GOT3 (cell line): Measurements from ENCODE around the gene BARHL2.

Experiments used
- DNase-seq: peaks from one replicate; lab custom pipeline; 2025; ENCODE audit warnings: mixed read lengths; lab: John Stamatoyannopoulos, UW

BARHL2 gene

DNA sequence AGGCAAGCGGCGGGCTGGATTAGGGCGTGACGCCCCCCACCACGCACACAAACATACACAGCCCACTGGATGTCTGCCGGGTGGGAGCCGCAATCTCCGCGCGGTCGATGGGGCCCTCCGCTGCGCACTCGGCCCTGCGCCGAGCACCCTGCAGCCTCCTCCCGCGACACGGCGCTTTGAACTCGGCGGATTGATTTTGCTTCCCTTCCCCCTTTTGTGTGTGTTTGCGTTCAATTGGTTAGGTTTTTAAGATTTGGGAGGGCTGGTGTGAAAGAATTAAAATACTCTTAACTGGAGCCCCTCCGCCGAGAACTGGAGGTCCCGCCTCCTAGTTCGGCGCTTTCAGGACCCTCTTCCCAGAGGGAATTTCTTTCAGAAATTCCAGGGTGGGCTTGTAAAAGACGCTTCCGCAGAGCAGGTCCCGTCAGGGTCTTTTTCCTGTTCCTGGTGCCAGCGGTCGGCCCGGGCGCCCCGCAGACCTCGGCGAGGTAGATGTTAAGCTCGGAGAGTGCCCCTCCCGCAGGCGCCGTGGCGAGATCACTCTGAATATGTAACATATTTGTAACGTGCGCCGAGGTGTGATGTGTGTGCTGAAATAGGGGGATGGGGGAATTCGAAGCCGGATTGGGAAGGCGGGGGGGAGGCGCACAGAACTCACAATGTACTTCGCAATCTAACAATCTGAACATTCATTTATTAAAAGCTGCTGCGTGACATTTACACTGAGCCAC, 8.0 kb upstream of the BARHL2 start:
- no peak for DNase-seq

DNA sequence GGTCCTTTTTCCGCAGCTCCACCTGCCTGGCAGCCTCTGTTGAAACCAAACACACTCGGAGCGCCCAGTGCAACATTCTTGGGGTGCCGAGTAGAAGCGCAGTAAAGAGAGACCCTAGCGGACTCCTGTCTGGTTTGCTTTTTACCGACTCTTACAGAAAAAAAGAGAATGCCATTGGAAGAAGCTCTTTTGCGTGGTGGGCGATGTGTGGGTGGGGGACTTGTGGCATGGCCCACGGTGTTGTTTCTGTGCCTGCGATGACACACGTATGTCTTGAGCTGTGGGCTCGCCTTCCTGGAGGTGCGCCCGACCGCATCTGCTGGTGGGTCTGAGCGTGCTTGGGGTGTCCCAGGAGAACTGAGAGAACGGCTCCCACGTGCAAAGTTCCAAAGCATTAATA, 7.3 kb upstream of the BARHL2 start:
- DNase-seq: no peak

DNA sequence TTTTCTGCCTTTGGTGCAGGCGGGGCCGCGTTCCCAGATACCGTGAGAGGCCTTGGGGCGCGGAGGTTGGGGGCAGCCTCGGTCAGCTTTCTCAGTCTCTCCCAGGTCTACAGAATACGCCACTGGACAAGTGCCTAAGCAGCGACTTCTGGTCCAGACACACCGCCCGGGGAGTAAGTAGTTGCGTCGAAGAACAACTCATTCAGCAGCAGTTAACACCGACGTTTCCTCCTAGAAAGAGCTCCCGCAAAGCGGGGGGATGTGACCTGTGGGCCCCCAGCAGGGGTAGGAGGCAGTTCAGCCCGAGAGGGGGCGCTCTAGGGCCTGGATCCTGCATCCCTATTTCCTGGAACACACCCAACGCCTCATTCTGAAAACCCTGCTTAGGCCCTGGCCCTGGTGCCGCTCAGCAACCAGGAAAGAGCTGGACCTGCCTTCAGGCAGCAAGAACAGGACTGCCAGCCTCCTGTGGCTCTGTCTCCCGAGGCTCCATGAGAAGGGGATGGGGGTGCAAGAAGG, 6.5 kb upstream of the BARHL2 start:
- DNase-seq: no peak

DNA sequence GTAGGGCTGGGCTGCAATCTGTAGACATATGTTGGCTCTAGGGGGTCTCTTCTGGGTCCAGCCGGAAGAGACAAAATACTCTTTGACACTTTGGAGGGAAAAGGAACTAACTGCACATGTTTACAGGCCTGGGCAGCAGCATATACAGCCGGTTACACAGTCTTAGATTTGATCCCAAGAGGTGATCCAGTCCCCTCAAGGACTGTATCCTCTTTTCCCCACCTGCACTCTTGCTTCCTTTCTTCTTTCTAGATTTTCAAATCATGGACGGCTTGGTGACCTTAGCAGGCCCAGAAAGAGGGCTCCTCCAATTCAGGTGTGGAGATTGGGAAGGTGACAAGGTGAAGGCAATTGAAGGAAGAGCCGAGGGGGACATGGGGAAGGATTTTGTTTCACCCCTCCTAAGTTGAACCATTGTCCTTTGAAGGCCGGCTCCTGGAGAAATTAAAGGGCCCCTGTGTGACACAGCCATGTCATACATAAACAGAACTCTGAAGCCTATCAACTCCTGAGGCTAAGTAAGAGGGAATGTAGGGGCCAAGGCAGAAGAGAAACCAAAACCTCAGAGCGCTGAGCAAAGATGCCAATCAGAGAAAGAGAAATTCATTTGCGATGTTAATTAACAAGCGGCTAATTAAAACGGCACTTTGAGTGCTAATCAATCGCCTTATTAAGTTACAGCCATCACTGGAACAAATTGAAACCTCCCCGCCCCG, 5.9 kb upstream of the BARHL2 start:
- no peak for DNase-seq

DNA sequence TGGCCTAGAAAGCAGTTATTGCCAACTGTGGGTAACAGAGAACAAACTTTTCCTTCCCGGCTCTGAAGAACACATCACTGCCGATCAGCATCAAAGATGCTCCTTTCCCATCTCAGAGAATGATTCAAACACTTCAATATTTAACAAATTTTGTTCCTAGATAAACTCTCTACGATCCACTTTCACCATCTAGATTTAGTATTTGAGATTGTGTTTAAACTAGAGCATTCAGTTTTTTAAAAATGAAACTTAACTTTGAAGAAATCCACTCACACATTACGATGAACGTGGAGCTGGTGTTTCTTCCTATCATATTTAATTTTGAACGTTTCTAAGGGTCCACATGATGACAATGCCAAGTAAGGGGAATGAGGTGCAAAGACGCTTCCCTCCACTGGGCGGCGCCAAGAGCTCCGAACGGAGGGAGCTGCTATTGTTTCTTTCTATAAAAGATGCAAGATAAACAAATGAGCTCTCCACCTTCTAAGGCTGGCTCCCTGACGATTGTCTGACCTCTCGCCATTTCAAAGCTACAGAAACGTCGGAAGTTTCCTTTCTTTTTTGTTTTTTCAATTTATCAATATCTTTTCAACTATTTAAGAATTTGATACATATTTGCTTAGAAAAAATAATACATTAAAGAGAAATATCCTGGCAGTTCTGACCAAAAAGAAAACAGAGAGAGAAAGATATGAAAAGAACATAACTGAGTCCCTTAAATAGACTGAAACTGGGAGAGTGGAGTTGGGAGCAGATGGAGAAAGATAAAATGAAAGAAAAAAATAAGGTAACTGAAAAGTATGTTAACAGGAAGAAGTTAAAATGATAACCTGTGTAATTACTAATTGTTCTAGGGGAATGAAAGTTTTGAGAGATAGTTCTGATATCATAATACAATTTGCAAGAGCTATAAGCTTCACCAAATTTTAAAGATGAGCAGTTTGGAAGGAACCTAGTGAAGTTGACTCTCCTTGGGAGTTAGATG, 4.4 kb upstream of the BARHL2 start:
- DNase-seq: no peak

DNA sequence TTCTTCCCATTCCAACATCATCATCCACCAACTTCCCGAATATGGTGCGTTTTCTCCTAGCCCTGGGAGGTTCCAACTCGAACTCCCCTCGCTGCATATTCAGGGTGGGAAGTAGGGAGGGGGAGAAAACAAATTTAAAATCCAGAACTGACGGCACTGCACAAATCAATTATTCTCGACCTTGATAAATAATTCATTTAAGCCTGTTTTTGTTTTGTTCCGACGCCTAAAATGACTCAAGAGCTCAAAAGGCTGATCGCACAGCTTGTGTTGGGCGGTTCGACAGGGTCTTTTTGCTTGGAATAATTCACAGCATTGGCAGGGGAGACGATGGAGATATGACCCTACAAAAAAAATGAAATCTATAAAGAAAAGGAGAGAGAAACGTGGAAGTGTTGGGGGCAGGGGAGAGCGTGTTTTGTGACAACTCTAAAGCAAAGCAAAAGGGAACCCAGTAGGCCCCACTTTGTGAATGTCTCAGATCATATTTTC, 3.1 kb upstream of the BARHL2 start:
- no peak for DNase-seq

DNA sequence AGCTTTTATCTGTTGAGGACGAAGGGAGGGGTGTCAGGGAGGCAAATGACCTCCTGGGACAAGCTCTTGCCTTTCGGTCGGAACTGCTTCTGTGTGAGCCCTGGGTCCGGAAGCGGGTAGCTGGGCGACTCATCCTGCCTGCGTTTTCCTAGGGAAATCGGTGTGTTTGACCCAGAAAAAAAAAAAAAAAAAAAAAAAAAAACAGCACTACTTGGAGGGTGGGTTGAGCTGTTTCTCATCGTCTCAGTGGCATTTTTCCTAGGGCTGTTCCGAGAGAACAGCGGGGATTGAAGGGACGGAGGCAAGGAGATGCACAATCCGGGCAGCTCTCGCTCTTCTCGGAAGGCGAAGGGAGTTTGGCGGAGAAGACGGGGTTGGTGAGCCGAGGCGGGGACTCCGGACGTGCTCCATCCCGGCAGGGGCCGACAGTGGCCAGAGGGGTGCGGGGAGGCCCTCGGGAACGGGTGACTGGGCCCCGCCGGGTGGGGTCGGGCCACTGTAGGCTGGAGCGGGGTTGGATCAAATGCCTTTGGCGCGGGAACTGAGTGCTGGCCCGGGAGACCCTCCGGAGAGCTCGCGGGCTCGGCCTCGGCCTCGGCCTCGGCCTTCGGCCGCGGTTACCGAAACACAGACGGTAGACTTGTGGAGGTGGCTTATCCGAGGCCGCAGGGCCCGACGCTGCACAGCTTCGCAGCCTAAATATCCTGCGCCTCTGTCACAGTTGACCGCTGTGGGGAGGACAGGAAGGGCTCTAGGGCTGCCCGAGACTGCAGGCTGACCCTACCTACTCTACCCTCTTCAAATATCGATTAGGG, 2.4 kb upstream of the BARHL2 start:
- DNase-seq: no peak

DNA sequence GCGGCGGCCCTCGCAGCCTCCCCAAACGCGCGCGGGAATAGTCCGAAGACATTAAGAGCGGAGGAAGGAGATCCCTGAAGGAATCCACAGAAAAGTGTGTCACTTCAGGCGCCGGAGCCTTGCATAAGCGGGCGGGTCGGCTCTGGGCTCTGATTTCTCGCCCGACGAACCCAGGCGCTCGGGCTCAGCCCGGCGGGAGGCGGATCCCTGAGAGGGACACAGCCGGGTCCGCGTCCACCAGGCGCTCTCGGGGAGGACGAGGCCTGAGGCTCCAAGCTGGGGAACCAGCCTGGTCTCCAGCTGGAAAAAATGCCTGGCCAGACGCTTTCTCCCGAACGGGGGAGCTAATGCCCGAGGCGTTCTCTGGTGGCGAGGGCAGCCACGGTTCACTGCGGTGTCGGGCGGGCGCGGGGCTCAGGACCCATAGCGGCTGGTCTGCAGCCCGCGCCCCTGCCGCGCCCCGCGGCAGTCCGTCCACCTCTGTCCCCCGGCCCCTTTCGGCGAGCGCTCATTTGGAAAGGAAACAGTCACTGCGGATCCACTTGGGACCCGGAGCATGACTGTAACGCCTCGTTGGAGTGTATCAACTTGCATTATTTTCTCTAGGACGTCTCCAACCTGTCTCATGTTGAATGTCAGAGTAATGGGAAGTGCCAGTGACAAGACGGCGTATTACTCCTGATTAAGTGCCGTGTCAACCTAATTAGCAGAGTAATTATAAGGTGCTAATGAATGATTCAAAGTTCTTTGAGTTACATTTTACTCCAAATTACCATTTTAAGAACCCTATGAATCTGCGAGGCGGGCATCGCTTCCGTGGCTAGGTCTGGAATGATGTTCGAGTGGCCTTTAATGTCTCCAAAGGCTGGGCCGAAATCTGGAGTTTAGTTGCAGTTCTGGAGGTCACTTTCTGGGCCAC, 1.6 kb upstream of the BARHL2 start:
- DNase-seq: no peak

DNA sequence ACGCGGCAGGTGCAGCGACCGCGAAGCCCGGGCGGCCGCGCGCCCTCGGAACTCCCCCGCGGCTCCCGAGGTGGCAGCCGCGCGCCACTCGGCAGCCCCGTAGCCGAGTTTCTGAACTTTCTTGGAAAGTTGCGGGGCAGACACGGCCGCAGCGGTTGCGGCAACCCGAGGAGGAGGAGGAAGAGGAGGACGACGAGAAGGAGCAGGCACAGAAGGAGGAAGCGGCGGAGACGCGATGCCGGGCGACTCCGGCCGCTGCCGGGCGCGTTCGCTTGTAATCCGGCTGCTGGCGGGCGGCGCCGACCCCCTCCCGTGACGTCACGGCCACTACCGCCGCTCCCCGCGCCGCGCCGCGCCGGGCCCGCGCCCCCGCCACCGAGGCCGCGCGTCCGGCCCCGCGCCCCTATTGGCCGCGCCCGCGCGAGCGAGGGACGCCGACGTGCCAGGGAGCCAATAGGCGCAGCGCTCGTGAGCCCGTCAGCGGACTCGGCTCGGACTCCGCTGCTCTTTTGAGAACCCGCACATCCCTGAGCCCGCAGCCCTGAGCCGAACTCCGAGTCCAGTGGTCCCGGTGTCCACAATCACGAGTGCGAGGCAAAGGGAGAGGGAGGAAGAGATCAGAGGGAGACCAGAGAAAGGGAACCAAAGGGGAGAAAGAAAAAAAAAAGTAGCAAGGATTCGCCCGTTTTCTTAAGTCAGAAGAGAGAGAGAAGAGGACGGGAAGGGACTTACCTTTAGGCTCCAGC, 736 bp upstream of the BARHL2 start:
- no peak for DNase-seq

DNA sequence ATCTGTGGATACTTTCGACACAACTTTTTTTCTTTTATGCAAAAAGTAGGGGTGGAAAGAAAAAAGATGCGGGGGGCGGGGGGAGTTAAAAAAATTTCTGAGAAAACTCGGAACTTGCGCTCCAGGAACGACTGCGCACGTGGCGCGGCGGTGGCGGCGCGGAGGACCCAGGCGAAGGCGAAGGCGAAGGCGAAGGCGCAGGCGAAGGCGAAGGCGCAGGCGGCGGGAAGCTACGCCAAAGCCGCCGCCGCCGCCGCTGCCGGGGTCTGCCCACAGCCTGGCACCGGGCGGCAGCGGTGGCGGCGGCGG, 208 bp upstream of the BARHL2 start:
- DNase-seq: no peak

DNA sequence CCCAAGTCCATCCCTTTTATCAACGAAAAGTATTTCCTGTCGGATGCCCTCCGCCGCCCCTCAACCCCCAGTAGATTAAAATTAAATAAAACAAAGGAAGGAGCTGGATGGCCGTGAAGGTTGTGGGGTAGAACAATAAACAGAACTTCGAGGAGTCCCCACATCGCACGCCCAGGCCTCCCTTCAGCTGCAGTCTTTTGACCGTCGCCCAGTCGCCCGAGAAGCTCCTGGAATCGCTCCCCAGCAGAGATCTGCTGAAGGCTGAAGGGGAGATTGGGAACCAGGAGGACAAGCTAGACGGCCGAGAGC, 905 bp downstream of the BARHL2 start:
- no peak for DNase-seq

DNA sequence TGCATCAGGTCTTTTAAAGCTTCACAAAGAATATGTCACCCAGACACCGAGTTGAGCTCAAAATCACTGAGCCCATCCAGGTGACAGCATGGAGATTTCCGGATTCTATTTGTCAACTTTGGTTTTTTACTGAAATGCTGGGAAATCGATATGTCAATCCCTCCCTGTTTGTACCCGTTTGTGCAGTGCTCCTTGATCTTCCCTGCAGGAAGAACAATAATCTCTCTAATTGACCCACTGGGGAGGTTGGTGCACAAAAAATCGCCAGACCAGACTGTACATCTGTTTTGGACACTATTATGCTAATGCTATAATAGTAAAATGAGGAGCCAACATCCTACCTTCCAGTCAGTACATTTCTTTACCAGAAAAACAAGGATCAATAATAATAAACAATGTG, 1.8 kb downstream of the BARHL2 start:
- no peak for DNase-seq

DNA sequence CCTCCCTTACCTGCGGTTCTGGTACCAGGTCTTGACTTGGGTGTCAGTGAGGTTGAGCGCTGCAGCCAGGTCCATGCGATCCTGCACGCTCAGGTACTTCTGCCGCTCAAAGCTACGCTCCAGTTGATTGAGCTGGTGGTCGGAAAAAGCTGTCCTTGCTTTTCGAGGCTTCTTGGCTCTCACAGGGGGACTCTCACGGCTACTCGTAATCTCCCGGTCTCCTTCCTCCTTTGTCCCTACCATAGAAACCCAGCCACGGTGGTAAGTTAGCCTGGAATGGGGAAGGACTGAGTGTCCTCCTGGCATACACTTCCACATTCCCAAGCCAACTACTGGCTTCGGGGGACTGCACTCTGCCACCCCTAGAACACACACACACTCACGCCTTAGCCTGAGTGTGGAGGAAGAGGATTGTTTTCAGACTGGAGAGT, 2.6 kb downstream of the BARHL2 start:
- DNase-seq: no peak

DNA sequence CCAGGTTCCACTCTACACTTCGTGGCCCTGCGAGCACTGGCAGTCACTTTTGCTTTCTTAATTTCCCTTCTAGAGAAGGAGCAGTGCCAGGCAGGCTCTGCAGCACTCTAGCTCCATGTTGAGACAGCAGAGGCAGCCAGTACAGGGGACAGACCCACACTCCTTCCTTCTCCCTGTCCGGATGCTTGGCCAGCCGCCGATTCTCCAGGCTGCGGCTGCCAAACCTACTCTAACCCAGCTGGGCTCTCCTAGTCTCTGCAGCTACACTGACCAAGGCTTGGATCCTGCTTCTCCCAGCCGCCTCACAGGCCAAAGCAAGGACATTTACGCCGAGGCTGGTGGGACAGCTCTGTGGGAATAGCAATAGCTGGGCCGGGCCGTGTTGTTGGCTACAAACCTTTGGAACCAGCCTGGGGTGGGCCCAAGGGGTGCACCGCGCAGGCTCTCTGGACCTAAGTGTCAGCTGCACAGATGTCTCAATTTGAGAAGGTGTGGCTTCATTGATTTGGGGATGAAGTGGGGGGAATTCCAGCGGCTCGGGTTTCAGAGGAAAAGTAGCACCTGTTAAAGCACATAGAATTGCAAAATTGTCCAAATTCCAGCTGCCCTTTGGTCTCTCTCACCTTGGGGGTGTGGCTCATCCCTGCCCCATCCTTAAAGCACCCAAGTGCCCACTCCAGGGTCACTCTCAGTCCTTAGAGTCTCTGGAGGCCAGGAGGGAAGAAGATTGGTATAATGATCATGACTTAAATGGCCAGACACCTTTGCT, 3.2 kb downstream of the BARHL2 start:
- DNase-seq: no peak

DNA sequence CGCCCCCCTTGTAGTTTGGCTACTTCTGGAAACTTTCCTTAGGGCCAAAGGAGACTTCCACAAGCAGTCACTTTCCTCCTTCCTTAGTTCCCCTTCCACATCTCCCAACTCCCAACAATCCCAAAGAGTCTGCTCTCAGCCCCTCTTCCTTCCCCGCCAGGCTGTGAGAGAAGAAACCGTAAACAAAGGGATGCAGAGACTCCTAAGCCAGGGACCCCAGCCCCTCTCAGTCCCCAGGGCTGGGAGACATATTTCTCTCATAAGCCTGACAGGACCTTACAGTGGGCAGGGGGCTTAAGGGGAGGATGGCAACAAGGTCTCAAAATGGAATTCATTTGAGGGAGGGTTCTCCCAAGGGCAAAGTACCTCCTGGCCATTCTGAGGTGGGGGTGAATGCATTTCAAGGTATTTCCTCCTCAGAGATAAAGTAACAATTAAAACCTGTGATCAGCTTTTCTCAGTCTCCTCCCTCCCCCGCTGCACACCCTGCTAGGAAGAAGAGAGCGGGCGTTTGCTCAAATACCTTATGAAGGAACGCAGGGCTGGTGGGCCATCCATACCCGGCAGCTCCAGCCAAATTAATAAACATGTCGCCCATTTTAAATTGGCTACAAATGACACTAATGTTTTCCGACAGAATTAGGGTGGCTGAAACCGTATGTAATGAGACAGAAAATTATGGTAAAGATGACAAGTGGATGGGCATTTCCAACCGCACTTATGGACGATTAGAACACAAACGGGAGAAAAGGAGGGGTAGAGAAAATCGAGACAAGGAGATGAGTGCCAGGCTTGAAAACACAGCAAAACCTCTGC, 4.0 kb downstream of the BARHL2 start:
- DNase-seq: no peak

DNA sequence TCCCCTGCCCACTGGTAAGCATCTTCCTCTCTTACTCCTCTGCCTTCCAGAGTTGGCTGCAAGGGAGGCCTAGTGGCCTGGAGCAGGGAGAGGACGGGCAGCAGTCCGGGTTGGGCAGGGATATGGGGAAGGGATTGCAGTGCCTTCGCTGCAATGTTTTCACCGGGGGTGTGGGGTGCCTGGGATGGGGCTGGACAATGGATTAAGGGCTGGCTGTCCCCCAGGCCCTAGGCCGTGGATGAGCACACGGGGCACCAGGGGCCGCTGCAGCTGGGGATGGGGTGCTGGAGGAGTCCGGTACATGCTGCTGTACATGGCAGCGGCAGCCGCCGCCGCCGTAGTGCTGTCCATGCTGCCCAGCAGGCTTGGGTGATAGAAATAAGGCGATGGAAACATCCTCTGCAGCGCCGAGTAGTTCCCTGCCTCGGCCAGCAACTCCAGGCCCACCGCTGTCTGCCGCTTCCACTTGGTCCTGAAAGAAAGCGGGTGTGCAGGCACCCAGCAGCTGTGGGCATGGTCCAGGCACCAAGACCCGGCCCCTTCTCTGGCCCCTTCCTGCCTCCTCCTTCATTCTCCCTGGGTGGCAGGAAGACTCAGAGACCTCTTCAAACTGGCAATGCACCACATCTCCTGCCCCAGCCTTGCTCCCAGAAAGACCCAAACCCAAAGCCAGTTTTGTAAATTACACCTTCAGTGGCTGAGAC, 4.8 kb downstream of the BARHL2 start:
- DNase-seq: no peak

DNA sequence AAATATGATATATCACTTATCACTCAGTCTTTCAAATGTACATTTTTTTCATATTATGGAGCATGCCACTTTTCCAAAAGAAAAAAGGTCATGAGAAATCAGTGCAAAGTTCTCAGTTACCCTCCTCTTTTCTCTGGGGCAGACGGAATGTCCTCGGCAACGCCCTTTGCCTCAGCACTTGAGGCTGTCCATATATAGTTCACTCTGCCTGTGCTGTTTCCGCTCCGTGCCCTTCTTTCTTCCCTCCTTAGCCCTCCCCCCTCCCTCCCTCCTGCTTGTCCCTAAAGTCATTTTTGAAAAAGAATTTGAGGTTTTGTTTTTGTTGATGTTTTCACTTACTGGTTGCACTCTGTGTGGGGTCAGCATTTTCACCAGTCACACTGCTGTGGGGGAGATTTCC, 5.4 kb downstream of the BARHL2 start:
- no peak for DNase-seq
